GM23338 (cell line): ENCODE measurements around the gene SCN9A. TPM values are rescaled to one million over a fixed set of nuclear protein-coding genes. Genes with fewer than 3 reads are reported as not detected.

Experiments
- ATAC-seq: fragments of 200-7000 bp; cut with Tn5 transposase; 3 replicates; pipeline ENCODE4 v1.9.1; 2020
- DNase-seq: peaks from one replicate; pipeline ENCODE4 v3.0.0-alpha.2; 2015; ENCODE audit warnings: low spot score
- H2AFZ ChIP-seq: fragments of 200-600 bp; sonication (generic); 2 replicates; pipeline ENCODE4 v1.8.0; 2016; ENCODE audit warnings: antibody characterized with exemption, mild to moderate bottlenecking, moderate library complexity
- H3F3A ChIP-seq: fragments of 200-600 bp; sonication (generic); replicated peaks from 2 replicates; pipeline ENCODE4 v1.8.0; 2017; ENCODE audit warnings: antibody characterized with exemption, mixed run types, low read depth
- H3K27ac ChIP-seq: fragments of 200-600 bp; sonication (generic); 2 replicates; pipeline ENCODE4 v1.6.1; 2016; ENCODE audit warnings: low read depth
- H3K27me3 ChIP-seq: fragments of 200-600 bp; sonication (generic); 2 replicates; pipeline ENCODE4 v1.8.0; 2016; ENCODE audit warnings: mild to moderate bottlenecking, mixed run types, moderate library complexity; ENCODE audit not compliant: insufficient read depth
- H3K36me3 ChIP-seq: fragments of 200-600 bp; sonication (generic); 2 replicates; pipeline ENCODE4 v1.8.0; 2016; ENCODE audit warnings: mild to moderate bottlenecking; ENCODE audit not compliant: insufficient read depth
- H3K4me1 ChIP-seq: fragments of 200-600 bp; sonication (generic); 2 replicates; pipeline ENCODE4 v1.8.0; 2016; ENCODE audit warnings: mild to moderate bottlenecking, moderate library complexity; ENCODE audit not compliant: insufficient read depth
- H3K4me2 ChIP-seq: fragments of 200-600 bp; sonication (generic); 2 replicates; pipeline ENCODE4 v1.7.1; 2017; ENCODE audit warnings: mixed run types
- H3K4me3 ChIP-seq: fragments of 200-600 bp; sonication (generic); 2 replicates; pipeline ENCODE4 v1.6.1; 2016; ENCODE audit warnings: mixed run types
- H3K79me2 ChIP-seq: fragments of 200-600 bp; sonication (generic); replicated peaks from 2 replicates; pipeline ENCODE4 v1.8.0; 2017; ENCODE audit warnings: mild to moderate bottlenecking; ENCODE audit not compliant: insufficient read depth
- H3K9me2 ChIP-seq: fragments of 200-600 bp; sonication (generic); 2 replicates; pipeline ENCODE4 v1.8.0; 2017; ENCODE audit not compliant: insufficient read depth
- H4K20me1 ChIP-seq: fragments of 200-600 bp; sonication (generic); replicated peaks from 2 replicates; pipeline ENCODE4 v1.8.0; 2017; ENCODE audit warnings: mild to moderate bottlenecking; ENCODE audit not compliant: insufficient read depth
- H3K27ac Mint-ChIP-seq: 2 replicates; pipeline ENCODE4 v1.8.0; 2020; ENCODE audit warnings: inconsistent platforms, mild to moderate bottlenecking, moderate library complexity, mixed read lengths
- H3K27me3 Mint-ChIP-seq: 3 replicates; pipeline ENCODE4 v1.8.0; 2022; ENCODE audit warnings: low read depth, mild to moderate bottlenecking, moderate library complexity, mixed read lengths, inconsistent platforms; ENCODE audit not compliant: insufficient read depth, poor library complexity
- H3K36me3 Mint-ChIP-seq: 3 replicates; pipeline ENCODE4 v1.8.0; 2021; ENCODE audit warnings: low read depth, mild to moderate bottlenecking, inconsistent platforms, moderate library complexity, mixed read lengths
- H3K4me1 Mint-ChIP-seq: 3 replicates; pipeline ENCODE4 v1.8.0; 2020; ENCODE audit warnings: mild to moderate bottlenecking, inconsistent platforms, mixed read lengths
- H3K4me3 Mint-ChIP-seq: 3 replicates; pipeline ENCODE4 v1.8.0; 2021; ENCODE audit warnings: moderate library complexity, mild to moderate bottlenecking, inconsistent platforms, mixed read lengths
- H3K9me3 Mint-ChIP-seq: 3 replicates; pipeline ENCODE4 v1.8.0; 2020; ENCODE audit warnings: moderate library complexity, mild to moderate bottlenecking, inconsistent platforms, mixed read lengths
- CREB1 ChIP-seq: fragments of 250-450 bp; sonication (Bioruptor Pico); IDR thresholded peaks from 2 replicates; pipeline ENCODE4 v1.5.0; 2020; ENCODE audit warnings: low read depth, mild to moderate bottlenecking, moderate library complexity
- EZH2 ChIP-seq: fragments of 200-600 bp; sonication (generic); IDR thresholded peaks from one replicate; pipeline ENCODE4 v1.8.0; 2017; ENCODE audit warnings: antibody characterized with exemption, mild to moderate bottlenecking, low read depth; ENCODE audit not compliant: unreplicated experiment
- EZH2phosphoT487 ChIP-seq: fragments of 200-600 bp; sonication (generic); IDR thresholded peaks from one replicate; pipeline ENCODE4 v1.8.1; 2018; ENCODE audit warnings: antibody characterized with exemption; ENCODE audit not compliant: unreplicated experiment
- NANOG ChIP-seq: IDR thresholded peaks from 2 replicates; pipeline ENCODE4 v1.6.1; 2016; ENCODE audit warnings: antibody characterized with exemption, borderline replicate concordance
- POLR2AphosphoS5 ChIP-seq: IDR thresholded peaks from 2 replicates; pipeline ENCODE4 v1.6.1; 2016; ENCODE audit warnings: antibody characterized with exemption, low read depth
- STAT1 ChIP-seq: IDR thresholded peaks from one replicate; pipeline ENCODE4 v1.6.1; 2016; ENCODE audit warnings: antibody characterized with exemption; ENCODE audit not compliant: unreplicated experiment
- ZNF114 ChIP-seq: fragments of 250-450 bp; sonication (Bioruptor Pico); IDR thresholded peaks from 2 replicates; pipeline ENCODE4 v1.5.0; 2020; ENCODE audit warnings: mild to moderate bottlenecking, moderate library complexity
- polyA plus RNA-seq: library from polyadenylated mRNA; unstranded; fragments of >200 nt; fragmentation: Nextera tagmentation; extraction: Ambion mirVana; gene quantifications from 2 replicates; pipeline ENCODE4 v1.2.1, GENCODE V29; 2016
- total RNA-seq: library from RNA; depleted of rRNA; stranded (reverse); fragments of >200 nt; shearing (Covaris generic); gene quantifications from 2 replicates; pipeline ENCODE4 v1.2.3, GENCODE V29; 2014
- TF ChIP-seq, protein P1 (sequence below): fragments of 250-450 bp; sonication (Bioruptor Pico); IDR thresholded peaks from 2 replicates; pipeline ENCODE4 v1.5.0; 2020; ENCODE audit warnings: mild to moderate bottlenecking, moderate library complexity
- TF ChIP-seq, protein P2 (sequence below): IDR thresholded peaks from one replicate; pipeline ENCODE4 v1.6.1; 2018; ENCODE audit warnings: antibody characterized with exemption; ENCODE audit not compliant: unreplicated experiment

SCN9A gene
- total and polyA plus RNA-seq, 2 experiments from 2014 or later, result 8.8 to 9.5 TPM

DNA sequence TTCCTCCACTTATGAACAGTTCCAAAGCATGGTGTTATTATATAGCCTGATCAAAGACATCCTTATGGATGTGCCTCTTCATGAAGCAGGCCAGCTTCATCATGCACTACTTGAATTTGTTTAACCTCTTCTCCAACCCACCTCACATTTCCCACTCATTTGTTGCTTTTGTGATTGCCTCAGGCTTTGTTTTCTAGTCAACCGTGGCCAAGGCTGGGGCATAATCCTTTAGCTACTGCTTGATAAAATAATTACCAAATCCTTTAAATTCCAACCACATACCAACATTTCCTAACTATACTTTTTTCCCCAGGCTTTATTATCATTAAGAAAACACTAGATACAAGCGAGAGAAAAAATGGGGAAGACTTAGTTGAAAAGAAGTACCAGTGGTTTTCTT is 208.3 kb downstream of the SCN9A start (continued):
- TF ChIP-seq, protein P1, sequence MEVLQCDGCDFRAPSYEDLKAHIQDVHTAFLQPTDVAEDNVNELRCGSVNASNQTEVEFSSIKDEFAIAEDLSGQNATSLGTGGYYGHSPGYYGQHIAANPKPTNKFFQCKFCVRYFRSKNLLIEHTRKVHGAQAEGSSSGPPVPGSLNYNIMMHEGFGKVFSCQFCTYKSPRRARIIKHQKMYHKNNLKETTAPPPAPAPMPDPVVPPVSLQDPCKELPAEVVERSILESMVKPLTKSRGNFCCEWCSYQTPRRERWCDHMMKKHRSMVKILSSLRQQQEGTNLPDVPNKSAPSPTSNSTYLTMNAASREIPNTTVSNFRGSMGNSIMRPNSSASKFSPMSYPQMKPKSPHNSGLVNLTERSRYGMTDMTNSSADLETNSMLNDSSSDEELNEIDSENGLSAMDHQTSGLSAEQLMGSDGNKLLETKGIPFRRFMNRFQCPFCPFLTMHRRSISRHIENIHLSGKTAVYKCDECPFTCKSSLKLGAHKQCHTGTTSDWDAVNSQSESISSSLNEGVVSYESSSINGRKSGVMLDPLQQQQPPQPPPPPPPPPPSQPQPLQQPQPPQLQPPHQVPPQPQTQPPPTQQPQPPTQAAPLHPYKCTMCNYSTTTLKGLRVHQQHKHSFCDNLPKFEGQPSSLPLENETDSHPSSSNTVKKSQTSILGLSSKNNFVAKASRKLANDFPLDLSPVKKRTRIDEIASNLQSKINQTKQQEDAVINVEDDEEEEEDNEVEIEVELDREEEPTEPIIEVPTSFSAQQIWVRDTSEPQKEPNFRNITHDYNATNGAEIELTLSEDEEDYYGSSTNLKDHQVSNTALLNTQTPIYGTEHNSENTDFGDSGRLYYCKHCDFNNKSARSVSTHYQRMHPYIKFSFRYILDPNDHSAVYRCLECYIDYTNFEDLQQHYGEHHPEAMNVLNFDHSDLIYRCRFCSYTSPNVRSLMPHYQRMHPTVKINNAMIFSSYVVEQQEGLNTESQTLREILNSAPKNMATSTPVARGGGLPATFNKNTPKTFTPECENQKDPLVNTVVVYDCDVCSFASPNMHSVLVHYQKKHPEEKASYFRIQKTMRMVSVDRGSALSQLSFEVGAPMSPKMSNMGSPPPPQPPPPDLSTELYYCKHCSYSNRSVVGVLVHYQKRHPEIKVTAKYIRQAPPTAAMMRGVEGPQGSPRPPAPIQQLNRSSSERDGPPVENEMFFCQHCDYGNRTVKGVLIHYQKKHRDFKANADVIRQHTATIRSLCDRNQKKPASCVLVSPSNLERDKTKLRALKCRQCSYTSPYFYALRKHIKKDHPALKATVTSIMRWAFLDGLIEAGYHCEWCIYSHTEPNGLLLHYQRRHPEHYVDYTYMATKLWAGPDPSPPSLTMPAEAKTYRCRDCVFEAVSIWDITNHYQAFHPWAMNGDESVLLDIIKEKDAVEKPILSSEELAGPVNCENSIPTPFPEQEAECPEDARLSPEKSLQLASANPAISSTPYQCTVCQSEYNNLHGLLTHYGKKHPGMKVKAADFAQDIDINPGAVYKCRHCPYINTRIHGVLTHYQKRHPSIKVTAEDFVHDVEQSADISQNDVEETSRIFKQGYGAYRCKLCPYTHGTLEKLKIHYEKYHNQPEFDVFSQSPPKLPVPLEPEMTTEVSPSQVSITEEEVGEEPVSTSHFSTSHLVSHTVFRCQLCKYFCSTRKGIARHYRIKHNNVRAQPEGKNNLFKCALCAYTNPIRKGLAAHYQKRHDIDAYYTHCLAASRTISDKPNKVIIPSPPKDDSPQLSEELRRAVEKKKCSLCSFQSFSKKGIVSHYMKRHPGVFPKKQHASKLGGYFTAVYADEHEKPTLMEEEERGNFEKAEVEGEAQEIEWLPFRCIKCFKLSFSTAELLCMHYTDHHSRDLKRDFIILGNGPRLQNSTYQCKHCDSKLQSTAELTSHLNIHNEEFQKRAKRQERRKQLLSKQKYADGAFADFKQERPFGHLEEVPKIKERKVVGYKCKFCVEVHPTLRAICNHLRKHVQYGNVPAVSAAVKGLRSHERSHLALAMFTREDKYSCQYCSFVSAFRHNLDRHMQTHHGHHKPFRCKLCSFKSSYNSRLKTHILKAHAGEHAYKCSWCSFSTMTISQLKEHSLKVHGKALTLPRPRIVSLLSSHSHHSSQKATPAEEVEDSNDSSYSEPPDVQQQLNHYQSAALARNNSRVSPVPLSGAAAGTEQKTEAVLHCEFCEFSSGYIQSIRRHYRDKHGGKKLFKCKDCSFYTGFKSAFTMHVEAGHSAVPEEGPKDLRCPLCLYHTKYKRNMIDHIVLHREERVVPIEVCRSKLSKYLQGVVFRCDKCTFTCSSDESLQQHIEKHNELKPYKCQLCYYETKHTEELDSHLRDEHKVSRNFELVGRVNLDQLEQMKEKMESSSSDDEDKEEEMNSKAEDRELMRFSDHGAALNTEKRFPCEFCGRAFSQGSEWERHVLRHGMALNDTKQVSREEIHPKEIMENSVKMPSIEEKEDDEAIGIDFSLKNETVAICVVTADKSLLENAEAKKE (CRISPR knock-in tag), result no peak
- TF ChIP-seq CREB1 (no peak), ZNF114 (CRISPR knock-in tag) (no peak), EZH2 (no peak), STAT1 (no peak), NANOG (no peak), EZH2phosphoT487 (no peak)

DNA sequence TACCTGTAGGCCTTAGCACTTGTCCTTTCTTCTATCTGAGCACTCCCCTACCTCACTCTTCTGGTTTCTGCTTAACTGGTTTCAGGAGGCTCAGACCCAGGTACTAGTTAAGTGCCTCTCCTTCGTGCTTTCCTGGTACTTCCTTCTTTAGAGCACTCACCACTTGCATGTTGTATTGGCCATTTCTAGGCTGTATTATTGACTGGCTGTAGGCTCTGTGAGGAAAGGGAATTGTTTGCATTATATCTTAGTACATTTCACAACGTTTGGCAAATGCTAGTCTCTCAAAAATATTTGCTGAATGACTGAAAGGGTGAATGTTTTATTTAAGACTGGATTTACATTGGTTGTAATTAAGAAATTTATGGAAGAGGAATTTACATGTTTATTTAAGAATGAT is 212.0 kb downstream of the SCN9A start:
- ATAC-seq, result no peak
- Histone ChIP-seq H3K4me2 (no peak overlapping the region), H3K79me2 (no peaks in the 10 kb centered on the region), H3K4me3 (no peak overlapping the region), H3K4me1 (no peaks in the 10 kb centered on the region), H3K9me2 (no peaks in the 10 kb centered on the region), H4K20me1 (no peaks in the 10 kb centered on the region), H2AFZ (no peak overlapping the region), H3K27ac (no peak overlapping the region), H3K36me3 (no peaks in the 10 kb centered on the region), H3F3A (no peaks in the 10 kb centered on the region), H3K27me3 (no peaks in the 10 kb centered on the region)
- H3K27ac Mint-ChIP-seq, result no peak overlapping the region
- no peak for DNase-seq
- no peak overlapping the region for H3K4me3 Mint-ChIP-seq
- H3K4me1 Mint-ChIP-seq, result no peaks in the 10 kb centered on the region
- TF ChIP-seq, protein P2, sequence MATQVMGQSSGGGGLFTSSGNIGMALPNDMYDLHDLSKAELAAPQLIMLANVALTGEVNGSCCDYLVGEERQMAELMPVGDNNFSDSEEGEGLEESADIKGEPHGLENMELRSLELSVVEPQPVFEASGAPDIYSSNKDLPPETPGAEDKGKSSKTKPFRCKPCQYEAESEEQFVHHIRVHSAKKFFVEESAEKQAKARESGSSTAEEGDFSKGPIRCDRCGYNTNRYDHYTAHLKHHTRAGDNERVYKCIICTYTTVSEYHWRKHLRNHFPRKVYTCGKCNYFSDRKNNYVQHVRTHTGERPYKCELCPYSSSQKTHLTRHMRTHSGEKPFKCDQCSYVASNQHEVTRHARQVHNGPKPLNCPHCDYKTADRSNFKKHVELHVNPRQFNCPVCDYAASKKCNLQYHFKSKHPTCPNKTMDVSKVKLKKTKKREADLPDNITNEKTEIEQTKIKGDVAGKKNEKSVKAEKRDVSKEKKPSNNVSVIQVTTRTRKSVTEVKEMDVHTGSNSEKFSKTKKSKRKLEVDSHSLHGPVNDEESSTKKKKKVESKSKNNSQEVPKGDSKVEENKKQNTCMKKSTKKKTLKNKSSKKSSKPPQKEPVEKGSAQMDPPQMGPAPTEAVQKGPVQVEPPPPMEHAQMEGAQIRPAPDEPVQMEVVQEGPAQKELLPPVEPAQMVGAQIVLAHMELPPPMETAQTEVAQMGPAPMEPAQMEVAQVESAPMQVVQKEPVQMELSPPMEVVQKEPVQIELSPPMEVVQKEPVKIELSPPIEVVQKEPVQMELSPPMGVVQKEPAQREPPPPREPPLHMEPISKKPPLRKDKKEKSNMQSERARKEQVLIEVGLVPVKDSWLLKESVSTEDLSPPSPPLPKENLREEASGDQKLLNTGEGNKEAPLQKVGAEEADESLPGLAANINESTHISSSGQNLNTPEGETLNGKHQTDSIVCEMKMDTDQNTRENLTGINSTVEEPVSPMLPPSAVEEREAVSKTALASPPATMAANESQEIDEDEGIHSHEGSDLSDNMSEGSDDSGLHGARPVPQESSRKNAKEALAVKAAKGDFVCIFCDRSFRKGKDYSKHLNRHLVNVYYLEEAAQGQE, result no peak
- no peak for TF ChIP-seq POLR2AphosphoS5
- TF ChIP-seq ZNF114 (CRISPR knock-in tag), result no peak
- no peak for TF ChIP-seq STAT1
- no peaks in the 10 kb centered on the region for H3K9me3 Mint-ChIP-seq
- H3K27me3 Mint-ChIP-seq, result peaks cover 3% of the 10 kb centered on the region
- H3K36me3 Mint-ChIP-seq, result no peaks in the 10 kb centered on the region
